B cell (primary cell): ENCODE data around the gene DHX36. TPM values are rescaled to one million over a fixed set of nuclear protein-coding genes. Genes with fewer than 3 reads are reported as not detected.

ENCODE experiments used
- ATAC-seq: fragments of 200-7000 bp; cut with Tn5 transposase; one replicate; pipeline ENCODE4 v1.10.0; 2021; ENCODE audit warnings: low read depth, mild to moderate bottlenecking, moderate number of reproducible peaks, moderate library complexity
- CTCF ChIA-PET: fragments of 350-600 bp; sonication (Branson Sonifier 250); formaldehyde crosslinking; loops from one replicate; lab custom pipeline; 2021; ENCODE audit warnings: antibody characterized with exemption, inconsistent platforms; lab: Charles Lee
- POLR2A ChIA-PET: fragments of 350-600 bp; sonication (Branson Sonifier 250); formaldehyde crosslinking; loops from one replicate; lab custom pipeline; 2021; ENCODE audit warnings: antibody characterized with exemption; lab: Charles Lee
- DNase-seq: peaks from one replicate; pipeline ENCODE4 v3.0.0; 2013
- H2AFZ ChIP-seq: 2 replicates; pipeline ENCODE4 v1.6.1; 2012; ENCODE audit warnings: mild to moderate bottlenecking, low read depth, low read length; ENCODE audit not compliant: insufficient read depth, poor library complexity, severe bottlenecking
- H3K27ac ChIP-seq, 2 donors: 1 replicate in 1 of 2; 2 replicates in 1 of 2; pipeline ENCODE4 v1.5.1; 2012 to 2013; ENCODE audit warnings: low read length in 2 of 2, mild to moderate bottlenecking in 2 of 2, moderate library complexity in 1 of 2
- H3K27me3 ChIP-seq, 4 experiments: fragments of 200-600 bp in 1 of 4; sonication (generic) in 1 of 4; replicated peaks in 1 of 4; 1 replicate in 2 of 4; 2 replicates in 2 of 4; pipeline versions ENCODE4 v1.6.1 to v1.7.0; 2013 to 2016; ENCODE audit warnings: low read length in 3 of 4, mild to moderate bottlenecking in 2 of 4, mixed read lengths in 1 of 4, moderate library complexity in 1 of 4; ENCODE audit not compliant: insufficient read depth in 4 of 4, control insufficient read depth in 3 of 4; ENCODE audit errors: control extremely low read depth in 1 of 4
- H3K36me3 ChIP-seq, 2 experiments: replicated peaks in 1 of 2; 1 replicate in 1 of 2; 2 replicates in 1 of 2; pipeline versions ENCODE4 v1.6.1 to v1.7.1; 2013; ENCODE audit warnings: low read length in 1 of 2; ENCODE audit not compliant: insufficient read depth in 2 of 2, control insufficient read depth in 1 of 2; ENCODE audit errors: control extremely low read depth in 1 of 2, extremely low read depth in 1 of 2
- H3K4me1 ChIP-seq, 2 donors: fragments of 200-600 bp in 1 of 2; sonication (generic) in 1 of 2; 1 replicate in 1 of 2; 2 replicates in 1 of 2; pipeline versions ENCODE4 v1.5.1 to v1.6.1; 2013 to 2017; ENCODE audit warnings: low read length in 2 of 2; ENCODE audit not compliant: control insufficient read depth in 2 of 2, insufficient read depth in 2 of 2
- H3K4me2 ChIP-seq: replicated peaks from 2 replicates; pipeline ENCODE3; 2012; ENCODE audit warnings: mild to moderate bottlenecking, low read depth, low read length; ENCODE audit not compliant: poor library complexity, severe bottlenecking
- H3K4me3 ChIP-seq, 5 experiments: fragments of 200-600 bp in 1 of 5; sonication (generic) in 1 of 5; 1 replicate in 3 of 5; 2 replicates in 2 of 5; pipeline versions ENCODE4 v1.5.1 to v1.7.0; 2011 to 2016; ENCODE audit warnings: low read length in 4 of 5, mild to moderate bottlenecking in 4 of 5, low read depth in 2 of 5, control low read depth in 1 of 5, moderate library complexity in 1 of 5; ENCODE audit not compliant: insufficient read depth in 1 of 5; ENCODE audit errors: control extremely low read depth in 1 of 5, extremely low read depth in 1 of 5
- H3K79me2 ChIP-seq: fragments of 200-600 bp; sonication (generic); one replicate; pipeline ENCODE4 v1.6.0; 2016; ENCODE audit warnings: low read length; ENCODE audit not compliant: control insufficient read depth, insufficient read depth
- H3K9ac ChIP-seq: fragments of 200-600 bp; sonication (generic); 2 replicates; pipeline ENCODE4 v1.6.1; 2017; ENCODE audit warnings: mild to moderate bottlenecking, low read length, moderate library complexity
- H3K9me3 ChIP-seq, 3 donors: one replicate each; pipeline versions ENCODE4 v1.6.1 to v1.7.1; 2013; ENCODE audit warnings: low read length in 2 of 3; ENCODE audit not compliant: control insufficient read depth in 2 of 3, insufficient read depth in 1 of 3; ENCODE audit errors: control extremely low read depth in 1 of 3
- H4K20me1 ChIP-seq: 2 replicates; pipeline ENCODE4 v1.6.0; 2012; ENCODE audit warnings: mild to moderate bottlenecking, low read length; ENCODE audit not compliant: insufficient read depth, control insufficient read depth, poor library complexity, severe bottlenecking
- H3K27ac Mint-ChIP-seq: one replicate; pipeline ENCODE4 v1.8.0; 2021; ENCODE audit warnings: mixed read lengths
- H3K27me3 Mint-ChIP-seq: one replicate; pipeline ENCODE4 v1.8.0; 2021; ENCODE audit warnings: mixed read lengths
- H3K4me1 Mint-ChIP-seq: one replicate; pipeline ENCODE4 v1.8.0; 2021; ENCODE audit warnings: mixed read lengths
- H3K4me3 Mint-ChIP-seq: one replicate; pipeline ENCODE4 v1.8.0; 2021; ENCODE audit warnings: mixed read lengths
- H3K9me3 Mint-ChIP-seq: one replicate; pipeline ENCODE4 v1.8.0; 2022; ENCODE audit warnings: mixed read lengths; ENCODE audit not compliant: insufficient read depth
- EZH2 ChIP-seq: IDR thresholded peaks from 2 replicates; pipeline ENCODE4 v1.6.1; 2012; ENCODE audit warnings: borderline replicate concordance, low read depth, mild to moderate bottlenecking, moderate library complexity, low read length; ENCODE audit not compliant: insufficient read depth, poor library complexity, severe bottlenecking
- intact Hi-C: fragments of 100-400 bp; cut with micrococcal nuclease; formaldehyde crosslinking; loops from one replicate; pipeline ENCODE4 v1.10.0; 2022
- polyA plus RNA-seq: library from polyadenylated mRNA; depleted of rRNA; stranded (reverse); fragments of >200 nt; gene quantifications from 2 replicates; pipeline ENCODE4 v1.2.3, GENCODE V29; 2012
- total RNA-seq, 2 donors: library from RNA; stranded (reverse); fragments of 120-200 nt in 1 of 2; gene quantifications; 1 replicate in 1 of 2; 2 replicates in 1 of 2; pipeline versions ENCODE4 v1.2.3 to v1.2.4, GENCODE V29; 2013 to 2022
- TF ChIP-seq, protein P1 (sequence below): fragments of 200-600 bp; IDR thresholded peaks from one replicate; pipeline ENCODE4 v1.8.0; 2022; ENCODE audit warnings: antibody characterized with exemption, mild to moderate bottlenecking

The DHX36 gene
- total and polyA plus RNA-seq, 2 donors (not counting 1 experiment from before 2014, with no cell fraction given): 33.4 to 113 TPM

DNA sequence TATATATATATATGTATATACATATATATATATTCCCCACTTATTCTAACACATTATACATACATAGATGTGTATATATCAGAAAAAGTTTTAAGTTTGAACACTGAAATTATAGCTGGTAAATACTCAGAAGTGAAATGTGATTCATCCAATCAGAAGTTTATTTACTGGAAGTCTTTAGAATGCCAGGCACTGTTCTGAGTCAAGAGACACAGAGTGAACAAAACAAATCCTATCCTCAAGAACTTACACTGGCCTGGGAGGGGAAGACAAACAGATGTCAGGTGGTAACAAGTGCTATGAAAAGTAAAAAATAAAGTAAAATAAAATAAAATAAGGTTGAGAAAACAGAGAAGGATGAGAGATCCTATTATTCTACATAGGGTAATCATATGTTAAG lies 13.4 kb downstream of the DHX36 start:
- Histone ChIP-seq H3K27me3 (no peaks in the 10 kb centered on the region), H3K4me3 (no peak overlapping the region), H3K9me3 (peaks cover 0 to 2% (median 0%) of the 10 kb centered on the region in 3 donors), H2AFZ (no peak overlapping the region), H3K27ac (no peak overlapping the region), H3K36me3 (peaks cover 11 to 56% of the 10 kb centered on the region in 2 experiments), H4K20me1 (peaks cover 6% of the 10 kb centered on the region), H3K9ac (no peak overlapping the region), H3K79me2 (peaks cover 5% of the 10 kb centered on the region), H3K4me2 (no peak overlapping the region), H3K4me1 (no peaks in the 10 kb centered on the region)
- POLR2A ChIA-PET: no interaction called here
- TF ChIP-seq EZH2: no peak
- TF ChIP-seq, protein P1, sequence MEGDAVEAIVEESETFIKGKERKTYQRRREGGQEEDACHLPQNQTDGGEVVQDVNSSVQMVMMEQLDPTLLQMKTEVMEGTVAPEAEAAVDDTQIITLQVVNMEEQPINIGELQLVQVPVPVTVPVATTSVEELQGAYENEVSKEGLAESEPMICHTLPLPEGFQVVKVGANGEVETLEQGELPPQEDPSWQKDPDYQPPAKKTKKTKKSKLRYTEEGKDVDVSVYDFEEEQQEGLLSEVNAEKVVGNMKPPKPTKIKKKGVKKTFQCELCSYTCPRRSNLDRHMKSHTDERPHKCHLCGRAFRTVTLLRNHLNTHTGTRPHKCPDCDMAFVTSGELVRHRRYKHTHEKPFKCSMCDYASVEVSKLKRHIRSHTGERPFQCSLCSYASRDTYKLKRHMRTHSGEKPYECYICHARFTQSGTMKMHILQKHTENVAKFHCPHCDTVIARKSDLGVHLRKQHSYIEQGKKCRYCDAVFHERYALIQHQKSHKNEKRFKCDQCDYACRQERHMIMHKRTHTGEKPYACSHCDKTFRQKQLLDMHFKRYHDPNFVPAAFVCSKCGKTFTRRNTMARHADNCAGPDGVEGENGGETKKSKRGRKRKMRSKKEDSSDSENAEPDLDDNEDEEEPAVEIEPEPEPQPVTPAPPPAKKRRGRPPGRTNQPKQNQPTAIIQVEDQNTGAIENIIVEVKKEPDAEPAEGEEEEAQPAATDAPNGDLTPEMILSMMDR: no peak
- Mint-ChIP-seq H3K4me1 (peaks cover 4% of the 10 kb centered on the region), H3K4me3 (no peak overlapping the region), H3K27me3 (no peaks in the 10 kb centered on the region), H3K9me3 (no peaks in the 10 kb centered on the region), H3K27ac (no peak overlapping the region)
- CTCF ChIA-PET: no interaction called here
- intact Hi-C loops: no loop called here
- DNase-seq: no peak
- no peak for ATAC-seq

DNA sequence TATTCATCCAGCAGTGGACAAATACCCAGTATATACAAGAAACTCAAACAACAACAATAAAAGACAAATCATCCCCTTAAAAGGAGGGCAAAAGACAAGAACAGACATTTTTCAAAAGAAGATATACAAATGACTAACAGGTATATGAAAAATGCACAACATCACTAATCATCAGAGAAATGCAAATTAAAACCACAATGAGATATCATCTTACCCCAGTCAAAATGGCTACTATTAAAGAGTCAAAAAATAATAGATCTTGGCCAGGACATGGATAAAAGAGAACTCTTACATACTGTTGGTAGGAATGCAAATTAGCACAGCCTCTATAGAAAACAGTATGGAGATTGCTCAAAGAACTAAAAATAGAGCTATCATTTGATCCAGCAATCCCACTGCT lies 16.9 kb downstream of the DHX36 start:
- Histone ChIP-seq H3K79me2 (no peaks in the 10 kb centered on the region), H2AFZ (no peak overlapping the region), H3K4me1 (no peaks in the 10 kb centered on the region), H3K4me3 (no peak overlapping the region), H3K36me3 (peaks cover 22 to 68% of the 10 kb centered on the region in 2 experiments), H3K4me2 (no peak overlapping the region), H4K20me1 (peaks cover 7% of the 10 kb centered on the region), H3K27ac (no peak overlapping the region), H3K27me3 (no peaks in the 10 kb centered on the region), H3K9ac (no peak overlapping the region), H3K9me3 (no peaks in the 10 kb centered on the region)
- ChIA-PET POLR2A (no interaction called here), CTCF (no interaction called here)
- TF ChIP-seq EZH2: no peak
- TF ChIP-seq, protein P1: no peak
- H3K27me3 Mint-ChIP-seq: no peaks in the 10 kb centered on the region
- H3K27ac Mint-ChIP-seq: peak overlapping the region; percentile 28
- H3K4me1 Mint-ChIP-seq: peaks cover 15% of the 10 kb centered on the region
- DNase-seq (no peak), ATAC-seq (no peak)
- H3K9me3 Mint-ChIP-seq: no peaks in the 10 kb centered on the region
- intact Hi-C loops: no loop called here
- no peak overlapping the region for H3K4me3 Mint-ChIP-seq
